ENCODE measurements around the gene C4orf36. TPM values are rescaled to one million over a fixed set of nuclear protein-coding genes. Genes with fewer than 3 reads are reported as not detected.

Gene C4orf36
- total and polyA plus RNA-seq, 2 of the 8 experiments (the other 6 are each of a cell fraction or from before 2014, with no cell fraction given): 1.2 to 1.5 TPM

GRCh38 chr4:86918539-86919072 lies 26.4 kb upstream of the C4orf36 start:
- no peak for FAIRE-seq
- no peaks in the 10 kb centered on the region for H4K20me1 ChIP-seq (replicated peaks in 1 of 2; ENCODE audit: control insufficient read depth in 1 of 2, insufficient read depth in 2 of 2, low read length in 2 of 2)
- no peaks in the 10 kb centered on the region for H3K23me2 ChIP-seq (ENCODE audit: low read depth, low read length)
- no peak for DNase-seq (ENCODE audit: low read depth in 1 of 2, low spot score in 2 of 2)
- no peaks in the 10 kb centered on the region for H3K9me3 ChIP-seq (ENCODE audit: insufficient read depth in 2 of 2, low read depth in 1 of 2, low read length in 1 of 2)
- no peak overlapping the region for H4K8ac ChIP-seq (ENCODE audit: extremely low read depth, insufficient read depth, low read length)
- no peak overlapping the region for H4K91ac ChIP-seq (replicated peaks; ENCODE audit: insufficient read length, low read length)
- no peaks in the 10 kb centered on the region for H3K4me1 ChIP-seq (replicated peaks in 1 of 4; ENCODE audit: control insufficient read depth in 3 of 4, insufficient read depth in 4 of 4, low read length in 3 of 4)
- no peak overlapping the region for H2BK120ac ChIP-seq (replicated peaks; ENCODE audit: low read depth, low read length)
- no peak overlapping the region for H2AFZ ChIP-seq (ENCODE audit: low read length)
- WGBS, 2 experiments (ENCODE audit: extremely low coverage in 1 of 2, insufficient coverage in 1 of 2, insufficient read length in 1 of 2, insufficient replicate concordance in 2 of 2, low coverage in 1 of 2, low lambda C conversion rate in 2 of 2, missing lambda C conversion rate in 1 of 2): 79% methylated on average over 3 of the region's 3 CpGs; no CpG with 5 or more reads in 1 of the 2 experiments
- H3K27ac ChIP-seq (ENCODE audit: low read depth, low read length): no peak overlapping the region
- H2BK12ac ChIP-seq (ENCODE audit: low read depth, low read length): no peak overlapping the region
- H3K27me3 ChIP-seq (replicated peaks in 1 of 4; ENCODE audit: control insufficient read depth in 3 of 4, extremely low read depth in 1 of 4, insufficient read depth in 3 of 4, low read length in 3 of 4): no peaks in the 10 kb centered on the region
- no peaks in the 10 kb centered on the region for H3K79me2 ChIP-seq (ENCODE audit: control insufficient read depth in 1 of 2, insufficient read depth in 2 of 2, low read length in 2 of 2)
- no peak overlapping the region for H3K18ac ChIP-seq (ENCODE audit: extremely low read depth, low read length)
- H3K23ac ChIP-seq (ENCODE audit: insufficient read length): no peak overlapping the region
- H2BK5ac ChIP-seq (ENCODE audit: low read depth, low read length): no peak overlapping the region
- no peaks in the 10 kb centered on the region for H3K79me1 ChIP-seq (ENCODE audit: low read depth, low read length)
- no peak overlapping the region for H3K9ac ChIP-seq (replicated peaks in 1 of 4; ENCODE audit: extremely low read depth in 1 of 4, low read depth in 3 of 4, low read length in 3 of 4)
- CTCF ChIA-PET (ENCODE audit: partially characterized antibody): interaction anchor here (1.4 to 1.7 kb wide), 3 partner anchors 76 to 232 kb away, joined by 3 to 4 read pairs (median 4); no protein-coding TSS in a partner anchor
- H3K14ac ChIP-seq (ENCODE audit: insufficient read length): no peak overlapping the region
- POLR2A ChIA-PET (ENCODE audit: partially characterized antibody): no interaction called here
- no peak overlapping the region for H2BK15ac ChIP-seq (ENCODE audit: low read length)
- H2BK20ac ChIP-seq (ENCODE audit: low read length): no peak overlapping the region
- no peaks in the 10 kb centered on the region for H3K36me3 ChIP-seq (ENCODE audit: control insufficient read depth in 2 of 4, insufficient read depth in 4 of 4, low read length in 3 of 4)
- no peak overlapping the region for H3K56ac ChIP-seq (replicated peaks; ENCODE audit: insufficient read length, low read depth, low read length)
- no peak overlapping the region for H4K5ac ChIP-seq (ENCODE audit: insufficient read length, low read depth, low read length)
- H3K4me2 ChIP-seq (ENCODE audit: insufficient read depth in 1 of 2, low read depth in 2 of 2, low read length in 2 of 2): no peak overlapping the region
- H2AK5ac ChIP-seq (ENCODE audit: low read depth, low read length): no peak overlapping the region
- no peak overlapping the region for H3K4me3 ChIP-seq (ENCODE audit: extremely low read depth in 1 of 4, insufficient read depth in 2 of 4, low read depth in 3 of 4, low read length in 4 of 4)
- H3K4ac ChIP-seq (replicated peaks; ENCODE audit: insufficient read length, low read depth, low read length): no peak overlapping the region
- TF ChIP-seq HDAC2 (IDR thresholded peaks at IDR 0.05; ENCODE audit: borderline replicate concordance in 1 of 2, low read depth in 2 of 2, low read length in 2 of 2): no peak
- TF ChIP-seq JUN (IDR thresholded peaks at IDR 0.05; ENCODE audit: low read depth, low read length): no peak
- no peak for TF ChIP-seq USF2 (IDR thresholded peaks at IDR 0.05; ENCODE audit: low read length)
- no peak for TF ChIP-seq CEBPB (IDR thresholded peaks at IDR 0.05; ENCODE audit: low read depth, low read length)
- TF ChIP-seq RNF2 (IDR thresholded peaks at IDR 0.05; ENCODE audit: borderline replicate concordance, low read depth, low read length, missing control alignments, poor library complexity, severe bottlenecking): no peak
- TF ChIP-seq CHD1 (IDR thresholded peaks at IDR 0.05; ENCODE audit: low read depth, low read length): no peak
- no peak for TF ChIP-seq KDM1A (IDR thresholded peaks at IDR 0.05; ENCODE audit: borderline replicate concordance, low read length)
- TF ChIP-seq GTF2F1 (IDR thresholded peaks at IDR 0.05; ENCODE audit: borderline replicate concordance, low read depth, low read length): no peak
- TF ChIP-seq SAP30 (IDR thresholded peaks at IDR 0.05; ENCODE audit: insufficient read depth, insufficient replicate concordance, low read length): no peak
- TF ChIP-seq JUND (IDR thresholded peaks at IDR 0.05; ENCODE audit: low read length): no peak
- TF ChIP-seq NANOG (IDR thresholded peaks at IDR 0.05; ENCODE audit: insufficient read depth, low read depth, low read length, poor library complexity, severe bottlenecking): no peak
- TF ChIP-seq CBX5 (IDR thresholded peaks at IDR 0.05; ENCODE audit: low read depth, low read length): no peak

Data from H1 (cell line).